Stimulated activated CD8-positive, alpha-beta memory T cell treated with anti-CD3 and anti-CD28 coated beads, Interleukin-7, amount 100 ng/mL, for 1 hour (primary cell): ENCODE measurements around the gene NAP1L4.

Experiments
- DNase-seq, 2 donors: peaks; one replicate each; pipeline ENCODE4 v3.0.0-alpha.2; 2020; ENCODE audit warnings: low read depth in 2 of 2

Gene NAP1L4

GRCh38 chr11:2994336-2994730, 2.2 kb upstream of the NAP1L4 start:
- no peak for DNase-seq

- no peak for DNase-seq
These were observed 832 bp upstream of the NAP1L4 start for GRCh38 chr11:2992997-2993325.

GRCh38 chr11:2991452-2992233, 486 bp downstream of the NAP1L4 start:
- DNase-seq, result no peak

- no peak for DNase-seq
These were observed 1.3 kb downstream of the NAP1L4 start for GRCh38 chr11:2990617-2991451.

GRCh38 chr11:2989551-2989950, 2.6 kb downstream of the NAP1L4 start:
- no peak for DNase-seq

- no peak for DNase-seq
These were observed 3.1 kb downstream of the NAP1L4 start for GRCh38 chr11:2989006-2989405.

- DNase-seq, result peak in 1 of 2 donors; percentile 5
These were observed 4.0 kb downstream of the NAP1L4 start for GRCh38 chr11:2987881-2988861.

GRCh38 chr11:2983908-2984307, 8.2 kb downstream of the NAP1L4 start:
- DNase-seq, result no peak

GRCh38 chr11:2982214-2982613, 9.9 kb downstream of the NAP1L4 start:
- DNase-seq, result no peak

GRCh38 chr11:2981130-2981529, 11.0 kb downstream of the NAP1L4 start:
- no peak for DNase-seq

- no peak for DNase-seq
These were observed 11.8 kb downstream of the NAP1L4 start for GRCh38 chr11:2980168-2980840.

- DNase-seq, result no peak
These were observed 15.0 kb downstream of the NAP1L4 start for GRCh38 chr11:2977113-2977512.

GRCh38 chr11:2976294-2977063, 15.7 kb downstream of the NAP1L4 start:
- DNase-seq, result no peak

- no peak for DNase-seq
These were observed 16.5 kb downstream of the NAP1L4 start for GRCh38 chr11:2975594-2975993.

GRCh38 chr11:2974272-2974671, 17.9 kb downstream of the NAP1L4 start:
- no peak for DNase-seq

GRCh38 chr11:2968341-2968900, 23.7 kb downstream of the NAP1L4 start:
- DNase-seq, result no peak

- no peak for DNase-seq
These were observed 27.3 kb downstream of the NAP1L4 start for GRCh38 chr11:2964782-2965181.

- DNase-seq, result no peak
These were observed 28.4 kb downstream of the NAP1L4 start for GRCh38 chr11:2963761-2964160.

- DNase-seq, result no peak
These were observed 28.9 kb downstream of the NAP1L4 start for GRCh38 chr11:2963112-2963754.

- no peak for DNase-seq
These were observed 31.0 kb downstream of the NAP1L4 start for GRCh38 chr11:2961080-2961479.
